Peyer's patch (tissue), 4 donors: ENCODE measurements around the gene UNC13D. TPM values are rescaled to one million over a fixed set of nuclear protein-coding genes. Genes with fewer than 3 reads are reported as not detected.
A peak's percentile ranks its signal among the peaks of the same experiment; 100 is the strongest.

Source experiments
- DNase-seq, 3 donors: peaks; one replicate each; pipeline ENCODE4 v3.0.0-alpha.2; 2017 to 2019
- H3K27ac ChIP-seq, 4 donors: fragments of 200-600 bp; sonication (generic); one replicate each; pipeline ENCODE4 v1.5.1; 2016 to 2019
- H3K27me3 ChIP-seq, 2 donors: fragments of 200-600 bp; sonication (generic); one replicate each; pipeline ENCODE4 v1.5.1; 2019
- H3K36me3 ChIP-seq, 3 donors: fragments of 200-600 bp; sonication (generic); one replicate each; pipeline ENCODE4 v1.5.1; 2016 to 2019
- H3K4me1 ChIP-seq, 4 donors: fragments of 200-600 bp; sonication (generic); one replicate each; pipeline ENCODE4 v1.5.1; 2016 to 2019
- H3K4me3 ChIP-seq, 4 donors: fragments of 200-600 bp; sonication (generic); 1 replicate in 3 of 4; 2 replicates in 1 of 4; pipeline ENCODE4 v1.5.1; 2016 to 2019; ENCODE audit warnings: mild to moderate bottlenecking in 1 of 4
- H3K9me3 ChIP-seq, 4 donors: fragments of 200-600 bp; sonication (generic); one replicate each; pipeline ENCODE4 v1.5.1; 2016 to 2019; ENCODE audit warnings: mild to moderate bottlenecking in 1 of 4
- POLR2A ChIP-seq, 2 donors: fragments of 450-650 bp; IDR thresholded peaks; one replicate each; pipeline ENCODE4 v1.5.1; 2017; ENCODE audit warnings: antibody characterized with exemption in 2 of 2, mild to moderate bottlenecking in 2 of 2, moderate library complexity in 2 of 2
- total RNA-seq, 4 donors: library from RNA; depleted of rRNA; stranded (reverse); fragments of >200 nt; gene quantifications; one replicate each; pipeline ENCODE4 v1.1.0, GENCODE V29; 2016
- TF ChIP-seq, protein P1 (sequence below), 6 experiments: fragments of 450-650 bp in 4 of 6; fragments of 200-600 bp in 2 of 6; sonication (generic) in 1 of 6; IDR thresholded peaks; one replicate each; pipeline ENCODE4 v1.5.1; 2017 to 2019; ENCODE audit warnings: antibody characterized with exemption in 6 of 6, mild to moderate bottlenecking in 3 of 6, moderate library complexity in 1 of 6

The UNC13D gene
- total RNA-seq, 4 donors from 2014 or later = 8.4 to 45.4 (median 22.2) TPM

GRCh38 chr17:75793460-75793859 is 50.7 kb downstream of the UNC13D start:
- TF ChIP-seq, protein P1, sequence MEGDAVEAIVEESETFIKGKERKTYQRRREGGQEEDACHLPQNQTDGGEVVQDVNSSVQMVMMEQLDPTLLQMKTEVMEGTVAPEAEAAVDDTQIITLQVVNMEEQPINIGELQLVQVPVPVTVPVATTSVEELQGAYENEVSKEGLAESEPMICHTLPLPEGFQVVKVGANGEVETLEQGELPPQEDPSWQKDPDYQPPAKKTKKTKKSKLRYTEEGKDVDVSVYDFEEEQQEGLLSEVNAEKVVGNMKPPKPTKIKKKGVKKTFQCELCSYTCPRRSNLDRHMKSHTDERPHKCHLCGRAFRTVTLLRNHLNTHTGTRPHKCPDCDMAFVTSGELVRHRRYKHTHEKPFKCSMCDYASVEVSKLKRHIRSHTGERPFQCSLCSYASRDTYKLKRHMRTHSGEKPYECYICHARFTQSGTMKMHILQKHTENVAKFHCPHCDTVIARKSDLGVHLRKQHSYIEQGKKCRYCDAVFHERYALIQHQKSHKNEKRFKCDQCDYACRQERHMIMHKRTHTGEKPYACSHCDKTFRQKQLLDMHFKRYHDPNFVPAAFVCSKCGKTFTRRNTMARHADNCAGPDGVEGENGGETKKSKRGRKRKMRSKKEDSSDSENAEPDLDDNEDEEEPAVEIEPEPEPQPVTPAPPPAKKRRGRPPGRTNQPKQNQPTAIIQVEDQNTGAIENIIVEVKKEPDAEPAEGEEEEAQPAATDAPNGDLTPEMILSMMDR (IDR thresholded peaks at IDR 0.05) = no peak
- no peak for TF ChIP-seq POLR2A (IDR thresholded peaks at IDR 0.05)
- H3K4me3 ChIP-seq = no peak overlapping the region
- no peaks in the 10 kb centered on the region for H3K27me3 ChIP-seq
- no peak overlapping the region for H3K27ac ChIP-seq
- H3K36me3 ChIP-seq = peaks cover 0 to 12% (median 0%) of the 10 kb centered on the region in 3 donors
- no peaks in the 10 kb centered on the region for H3K4me1 ChIP-seq
- H3K9me3 ChIP-seq = no peaks in the 10 kb centered on the region
- DNase-seq = no peak

DNA sequence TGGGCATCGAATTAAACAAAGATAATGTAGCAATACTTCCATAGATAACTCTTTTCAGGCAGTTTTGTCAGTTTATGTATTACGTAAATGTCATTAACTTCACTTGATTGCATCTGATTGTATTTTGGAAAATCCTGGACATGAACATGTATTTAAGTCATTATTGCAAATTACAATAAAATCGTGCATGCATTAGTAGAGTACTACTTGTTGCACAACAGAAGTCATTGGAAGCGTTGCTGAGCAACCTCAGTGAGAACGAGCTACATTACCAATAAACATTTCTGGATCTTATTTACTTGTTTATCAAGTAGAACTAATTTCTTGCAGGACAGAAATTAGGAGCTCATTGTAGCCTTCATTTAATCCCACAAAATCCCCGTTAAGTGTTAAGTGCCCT is 53.0 kb downstream of the UNC13D start:
- TF ChIP-seq, protein P1 (IDR thresholded peaks at IDR 0.05) = no peak
- DNase-seq = no peak
- no peak overlapping the region for H3K4me3 ChIP-seq
- H3K4me1 ChIP-seq = peaks cover 0 to 5% (median 2%) of the 10 kb centered on the region in 4 donors
- H3K9me3 ChIP-seq = no peaks in the 10 kb centered on the region
- H3K36me3 ChIP-seq = no peaks in the 10 kb centered on the region
- H3K27ac ChIP-seq = no peak overlapping the region
- no peaks in the 10 kb centered on the region for H3K27me3 ChIP-seq

DNA sequence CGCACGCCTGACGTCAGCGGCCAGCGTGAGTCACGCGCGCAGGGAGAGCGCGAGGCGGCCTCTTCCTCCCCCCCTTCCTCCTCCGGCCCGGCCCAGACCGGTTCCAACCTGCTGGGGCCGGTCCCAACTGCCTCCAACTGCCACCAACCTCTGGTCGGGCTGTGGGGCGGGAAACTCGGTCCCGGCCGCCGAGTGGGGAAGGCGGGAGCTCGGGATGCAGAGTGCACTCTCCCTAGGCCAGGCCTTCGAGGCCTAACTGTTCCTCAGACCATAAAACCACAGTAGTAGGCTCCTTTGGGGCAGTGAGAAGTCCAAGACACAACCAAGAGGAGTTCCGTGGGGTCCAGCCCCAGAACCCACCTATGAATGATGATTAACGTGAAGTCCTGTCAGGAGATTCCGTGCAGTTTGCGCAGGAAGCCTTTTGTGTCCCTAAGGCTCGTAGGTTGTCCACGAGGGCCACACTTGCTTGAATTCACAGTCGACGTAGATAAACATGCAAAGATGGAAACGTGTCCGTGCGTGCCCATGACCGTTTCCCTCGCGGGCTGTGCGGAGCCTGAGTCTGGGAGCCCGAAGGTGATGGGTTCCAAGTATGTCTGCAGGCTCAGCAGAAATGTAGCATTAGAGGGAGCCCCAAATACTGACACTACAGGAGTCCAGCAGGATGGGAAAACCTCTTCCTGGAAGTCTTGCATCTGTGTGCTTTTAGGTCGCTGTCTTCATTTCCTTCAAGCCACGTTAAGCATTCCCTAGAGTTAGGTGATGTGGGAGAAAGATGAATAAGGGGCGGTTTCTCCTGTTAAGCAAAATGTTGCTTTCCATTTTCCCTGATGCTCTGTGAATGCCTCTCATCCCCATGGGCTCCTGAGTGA is 59.0 kb downstream of the UNC13D start:
- H3K4me3 ChIP-seq = peak overlapping the region; percentile 72 to 83 (median 76)
- TF ChIP-seq POLR2A (IDR thresholded peaks at IDR 0.05) = peak; percentile 63 to 65
- TF ChIP-seq, protein P1 (IDR thresholded peaks at IDR 0.05) = no peak
- H3K9me3 ChIP-seq = no peaks in the 10 kb centered on the region
- H3K27ac ChIP-seq = peak overlapping the region; percentile 99 to 100 (median 100)
- H3K36me3 ChIP-seq = no peaks in the 10 kb centered on the region
- H3K4me1 ChIP-seq = peaks cover 0 to 28% (median 13%) of the 10 kb centered on the region in 4 donors
- DNase-seq = peak; percentile 85 to 96 (median 95)
- no peaks in the 10 kb centered on the region for H3K27me3 ChIP-seq

DNA sequence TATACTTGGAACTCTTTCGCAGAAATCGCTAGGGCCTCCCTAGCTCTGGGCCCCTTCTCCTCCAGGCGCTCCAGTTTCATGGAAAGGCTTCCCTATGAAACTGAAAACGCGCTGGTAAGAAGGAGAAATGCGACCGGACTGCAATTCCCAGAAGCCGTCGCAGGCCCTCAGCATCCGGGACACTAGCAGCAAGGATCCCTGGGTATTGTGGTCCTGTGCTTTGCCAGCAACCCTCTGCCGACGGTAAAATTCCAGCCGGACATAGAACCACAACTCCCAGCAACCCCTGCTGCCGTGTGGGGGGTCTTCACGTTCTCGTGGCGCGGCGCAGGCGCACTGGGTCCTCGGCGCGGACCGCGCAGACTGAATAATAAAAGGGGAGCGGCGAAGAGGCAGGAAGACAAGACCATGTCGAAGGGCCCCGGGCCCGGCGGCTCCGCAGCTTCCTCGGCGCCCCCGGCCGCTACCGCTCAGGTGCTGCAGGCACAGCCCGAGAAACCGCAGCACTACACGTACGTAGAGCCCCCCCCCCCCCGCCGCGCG is 59.7 kb downstream of the UNC13D start, which contains the start of gene UNK:
TSS of gene UNK (plus strand) at position 334 of the 543 bp plus-strand sequence. CDS start at position 409, 75 bp downstream.
- Histone ChIP-seq H3K27ac (peak within 1 kb of the TSS; percentile 99 to 100 (median 100)), H3K27me3 (no peaks in the 10 kb centered on the region), H3K9me3 (no peaks in the 10 kb centered on the region), H3K36me3 (no peaks in the 10 kb centered on the region), H3K4me1 (peaks cover 0 to 28% (median 13%) of the 10 kb centered on the region in 4 donors), H3K4me3 (peak within 1 kb of the TSS; percentile 72 to 83 (median 76))
- TF ChIP-seq, protein P1 (IDR thresholded peaks at IDR 0.05) = peak in 2 of 6 experiments; percentile 17 to 25
- TF ChIP-seq POLR2A (IDR thresholded peaks at IDR 0.05) = peak in 1 of 2 donors; percentile 51
- DNase-seq = peak; percentile 95 to 99 (median 96)

DNA sequence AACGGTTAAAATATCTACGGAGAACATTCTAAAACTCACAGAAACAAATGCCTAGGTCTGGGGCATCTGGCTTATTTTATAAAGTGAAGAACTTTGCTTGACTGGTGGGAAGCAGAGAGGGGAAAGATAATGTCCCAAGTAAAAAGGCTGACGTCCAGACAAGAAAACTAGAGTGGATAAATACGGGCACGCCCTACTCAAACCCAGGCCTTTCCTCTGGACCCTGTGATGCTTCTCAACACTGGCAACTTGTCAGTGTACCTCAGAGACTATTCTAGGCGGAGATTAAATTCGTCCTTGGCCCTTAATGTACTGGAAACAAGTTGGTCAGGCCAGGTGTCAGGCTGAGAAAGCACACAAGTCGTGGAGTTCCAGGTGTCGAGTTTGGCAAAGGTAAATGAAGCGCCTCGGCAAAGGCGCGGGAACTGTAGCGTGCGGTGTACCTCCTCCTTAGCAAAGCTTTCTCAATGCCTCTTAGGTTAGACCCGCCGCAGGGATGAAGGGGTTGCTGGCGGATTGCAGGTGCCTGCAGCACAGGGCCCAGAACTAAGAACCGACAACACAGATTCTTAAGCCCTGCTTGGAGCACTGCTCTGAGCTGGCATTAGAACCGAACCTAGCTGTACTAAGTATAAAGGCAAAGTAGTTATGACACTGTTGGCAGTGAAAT is 60.3 kb downstream of the UNC13D start:
- H3K4me1 ChIP-seq = peaks cover 0 to 28% (median 13%) of the 10 kb centered on the region in 4 donors
- DNase-seq = peak in 2 of 3 donors; percentile 35 to 72
- H3K27me3 ChIP-seq = no peaks in the 10 kb centered on the region
- TF ChIP-seq POLR2A (IDR thresholded peaks at IDR 0.05) = no peak
- TF ChIP-seq, protein P1 (IDR thresholded peaks at IDR 0.05) = peak in 1 of 6 experiments; percentile 7
- no peaks in the 10 kb centered on the region for H3K9me3 ChIP-seq
- peaks cover 0 to 2% (median 0%) of the 10 kb centered on the region in 3 donors for H3K36me3 ChIP-seq
- H3K27ac ChIP-seq = peak overlapping the region; percentile 99 to 100 (median 100)
- peak overlapping the region; percentile 72 to 83 (median 76) for H3K4me3 ChIP-seq
